GM12864 (cell line): ENCODE results near the gene GNG5.

ENCODE experiments used
- DNase-seq: peaks from one replicate; pipeline ENCODE4 v3.0.0-alpha.2; 2011; ENCODE audit warnings: low read depth
- H3K4me3 ChIP-seq: 2 replicates; pipeline ENCODE4 v1.5.1; 2011; ENCODE audit warnings: mild to moderate bottlenecking, low read depth, low read length, control low read depth
- CTCF ChIP-seq: IDR thresholded peaks from 2 replicates; pipeline ENCODE4 v1.5.1; 2011; ENCODE audit warnings: low read depth, mild to moderate bottlenecking, moderate library complexity, low read length, control low read depth, inconsistent platforms; ENCODE audit errors: missing control alignments

The GNG5 gene

GRCh38 chr1:84506002-84506728 lies at the start of gene GNG5, which contains the start of gene SPATA1:
Gene GNG5, minus strand, starts transcription at chr1:84506581. Its CDS starts 490 bp downstream, at chr1:84506091.
Gene SPATA1, plus strand, starts transcription at chr1:84506386. Its CDS starts 9,974 bp downstream, at chr1:84516360.
- TF ChIP-seq CTCF: no peak
- DNase-seq: peak; percentile 86
- H3K4me3 ChIP-seq: peak within 1 kb of the TSS; percentile 84

- H3K4me3 ChIP-seq: no peak overlapping the region
- DNase-seq: no peak
- no peak for TF ChIP-seq CTCF
Observed at GRCh38 chr1:84550826-84551225, 44.4 kb upstream of the GNG5 start.

GRCh38 chr1:84541679-84542078 lies 35.3 kb upstream of the GNG5 start:
- TF ChIP-seq CTCF: peak; percentile 37
- no peak for DNase-seq

GRCh38 chr1:84540759-84541158 lies 34.4 kb upstream of the GNG5 start:
- DNase-seq: no peak

More at GRCh38 chr1:84541679-84542078, 35.3 kb upstream of the GNG5 start:
- H3K4me3 ChIP-seq: no peak overlapping the region

GRCh38 chr1:84539972-84540371 lies 33.6 kb upstream of the GNG5 start:
- no peak overlapping the region for H3K4me3 ChIP-seq
- no peak for DNase-seq
- TF ChIP-seq CTCF: no peak

More at GRCh38 chr1:84540759-84541158, 34.4 kb upstream of the GNG5 start:
- no peak overlapping the region for H3K4me3 ChIP-seq
- TF ChIP-seq CTCF: no peak

GRCh38 chr1:84538599-84538998 lies 32.2 kb upstream of the GNG5 start:
- TF ChIP-seq CTCF: no peak
- H3K4me3 ChIP-seq: no peak overlapping the region
- DNase-seq: no peak

GRCh38 chr1:84525779-84526178 lies 19.4 kb upstream of the GNG5 start:
- no peak for TF ChIP-seq CTCF
- no peak for DNase-seq

More at GRCh38 chr1:84525779-84526178, 19.4 kb upstream of the GNG5 start:
- no peak overlapping the region for H3K4me3 ChIP-seq
